Prostate gland (tissue), 2 donors: ENCODE measurements around the gene ANO6. TPM values are rescaled to one million over a fixed set of nuclear protein-coding genes. Genes with fewer than 3 reads are reported as not detected.

Source experiments
- DNase-seq: peaks from one replicate; pipeline ENCODE4 v3.0.0-alpha.2; 2019; ENCODE audit warnings: low spot score
- H3K27ac ChIP-seq, 2 donors: fragments of 200-600 bp; sonication (generic); 2 replicates each; pipeline ENCODE4 v1.5.1; 2017 to 2019
- H3K27me3 ChIP-seq: fragments of 200-600 bp; sonication (generic); replicated peaks from 2 replicates; pipeline ENCODE4 v1.5.1; 2019; ENCODE audit not compliant: insufficient read depth
- H3K36me3 ChIP-seq, 2 donors: fragments of 200-600 bp; sonication (generic); 1 replicate in 1 of 2; 2 replicates in 1 of 2; pipeline versions ENCODE4 v1.5.1 to v1.8.1; 2017 to 2019
- H3K4me1 ChIP-seq: fragments of 200-600 bp; sonication (generic); replicated peaks from 2 replicates; pipeline ENCODE4 v1.5.1; 2019
- H3K4me3 ChIP-seq, 2 donors: fragments of 200-600 bp; sonication (generic); 2 replicates each; pipeline ENCODE4 v1.5.1; 2017 to 2019
- H3K9me3 ChIP-seq: fragments of 200-600 bp; sonication (generic); 2 replicates; pipeline ENCODE4 v1.5.1; 2017
- POLR2A ChIP-seq: fragments of 450-650 bp; IDR thresholded peaks from one replicate; pipeline ENCODE4 v1.6.1; 2016; ENCODE audit warnings: antibody characterized with exemption, mild to moderate bottlenecking
- POLR2AphosphoS5 ChIP-seq: sonication (generic); formaldehyde crosslinking; IDR thresholded peaks from one replicate; pipeline ENCODE4 v1.6.1; 2017; ENCODE audit warnings: antibody characterized with exemption
- WGBS: methylation state at CpG from one replicate; pipeline ENCODE4 v1.1.5; 2018; 5-methylcytosine and 5-hydroxymethylcytosine counted together
- intact Hi-C: fragments of 100-400 bp; cut with DNase I; formaldehyde crosslinking; loops from one replicate; pipeline ENCODE4 v1.14.2; 2022
- small RNA-seq, 2 donors: library from RNA; depleted of rRNA; stranded (forward); fragments of <200 nt; gene quantifications; one replicate each; pipeline ENCODE3, GENCODE V24; 2016
- total RNA-seq, 2 donors: library from RNA; depleted of rRNA; stranded (reverse); fragments of >200 nt; gene quantifications; one replicate each; pipeline ENCODE4 v1.1.0, GENCODE V29; 2016
- TF ChIP-seq, protein P1 (sequence below), 4 experiments: fragments of 200-600 bp in 2 of 4; fragments of 450-650 bp in 2 of 4; sonication (generic) in 2 of 4; IDR thresholded peaks; 1 replicate in 3 of 4; 2 replicates in 1 of 4; pipeline ENCODE4 v1.5.1; 2016 to 2019; ENCODE audit warnings: antibody characterized with exemption in 4 of 4, mild to moderate bottlenecking in 2 of 4, moderate library complexity in 2 of 4

Gene ANO6
- total RNA-seq, 2 donors from 2014 or later = 36.8 to 78.8 TPM

DNA sequence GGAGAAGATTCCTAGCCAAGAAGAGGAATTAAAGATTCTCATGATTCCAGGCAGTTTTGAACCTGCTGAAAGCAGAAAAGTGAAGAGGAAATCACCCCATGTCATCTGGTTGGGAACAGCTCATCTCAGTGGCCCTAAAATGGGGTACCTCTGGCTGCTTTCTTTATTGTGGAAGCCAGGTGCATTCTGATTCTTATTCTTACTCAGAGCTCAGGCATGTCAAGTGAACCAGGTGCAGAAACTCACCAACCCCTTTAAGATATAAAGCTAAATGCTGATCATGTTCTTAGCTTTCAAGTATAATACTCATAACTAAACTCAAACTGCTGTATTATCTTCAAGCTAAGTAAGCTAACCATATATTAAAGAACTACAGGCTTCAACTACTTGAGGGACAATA lies 259.7 kb downstream of the ANO6 start:
- DNase-seq = no peak
- TF ChIP-seq POLR2AphosphoS5 = no peak
- no peak for TF ChIP-seq POLR2A
- TF ChIP-seq, protein P1, sequence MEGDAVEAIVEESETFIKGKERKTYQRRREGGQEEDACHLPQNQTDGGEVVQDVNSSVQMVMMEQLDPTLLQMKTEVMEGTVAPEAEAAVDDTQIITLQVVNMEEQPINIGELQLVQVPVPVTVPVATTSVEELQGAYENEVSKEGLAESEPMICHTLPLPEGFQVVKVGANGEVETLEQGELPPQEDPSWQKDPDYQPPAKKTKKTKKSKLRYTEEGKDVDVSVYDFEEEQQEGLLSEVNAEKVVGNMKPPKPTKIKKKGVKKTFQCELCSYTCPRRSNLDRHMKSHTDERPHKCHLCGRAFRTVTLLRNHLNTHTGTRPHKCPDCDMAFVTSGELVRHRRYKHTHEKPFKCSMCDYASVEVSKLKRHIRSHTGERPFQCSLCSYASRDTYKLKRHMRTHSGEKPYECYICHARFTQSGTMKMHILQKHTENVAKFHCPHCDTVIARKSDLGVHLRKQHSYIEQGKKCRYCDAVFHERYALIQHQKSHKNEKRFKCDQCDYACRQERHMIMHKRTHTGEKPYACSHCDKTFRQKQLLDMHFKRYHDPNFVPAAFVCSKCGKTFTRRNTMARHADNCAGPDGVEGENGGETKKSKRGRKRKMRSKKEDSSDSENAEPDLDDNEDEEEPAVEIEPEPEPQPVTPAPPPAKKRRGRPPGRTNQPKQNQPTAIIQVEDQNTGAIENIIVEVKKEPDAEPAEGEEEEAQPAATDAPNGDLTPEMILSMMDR (IDR thresholded peaks at IDR 0.05) = no peak
- H3K4me3 ChIP-seq = no peak overlapping the region
- no peak overlapping the region for H3K27ac ChIP-seq
- H3K4me1 ChIP-seq = no peaks in the 10 kb centered on the region
- H3K9me3 ChIP-seq = no peaks in the 10 kb centered on the region
- intact Hi-C loops = no loop called here
- H3K36me3 ChIP-seq = no peaks in the 10 kb centered on the region
- H3K27me3 ChIP-seq = no peaks in the 10 kb centered on the region

GRCh38 chr12:45477526-45477925 lies 261.6 kb downstream of the ANO6 start:
- Histone ChIP-seq H3K27me3 (no peaks in the 10 kb centered on the region), H3K4me1 (no peaks in the 10 kb centered on the region), H3K9me3 (no peaks in the 10 kb centered on the region), H3K36me3 (no peaks in the 10 kb centered on the region), H3K4me3 (no peak overlapping the region), H3K27ac (no peak overlapping the region)
- DNase-seq = no peak
- TF ChIP-seq POLR2AphosphoS5 (no peak), POLR2A (no peak)
- TF ChIP-seq, protein P1 (IDR thresholded peaks at IDR 0.05) = no peak
- WGBS = 94% methylated on average over 1 of the region's 1 CpG
- intact Hi-C loops = no loop called here

DNA sequence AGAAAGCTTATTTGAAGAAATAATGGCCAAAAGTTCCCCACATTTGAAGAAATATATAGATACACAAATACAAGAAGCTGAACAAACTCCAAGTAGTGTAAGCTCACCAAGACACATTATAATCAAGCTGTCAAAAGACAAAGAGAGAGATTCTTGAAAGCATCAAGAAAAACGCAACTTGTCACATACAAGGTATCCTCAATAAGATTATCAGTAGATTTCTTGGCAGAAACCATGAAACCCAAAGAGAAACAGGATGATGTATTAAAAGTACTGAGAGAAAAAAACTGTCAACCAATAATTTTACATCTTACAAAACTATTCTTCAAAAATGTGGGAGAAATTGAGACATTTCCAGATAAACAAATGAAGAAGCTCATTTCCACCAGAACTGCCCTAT lies 263.0 kb downstream of the ANO6 start:
- DNase-seq = no peak
- Histone ChIP-seq H3K4me3 (no peak overlapping the region), H3K27ac (no peak overlapping the region), H3K27me3 (no peaks in the 10 kb centered on the region), H3K36me3 (no peaks in the 10 kb centered on the region), H3K9me3 (no peaks in the 10 kb centered on the region), H3K4me1 (no peaks in the 10 kb centered on the region)
- intact Hi-C loops = no loop called here
- TF ChIP-seq POLR2AphosphoS5 = no peak
- no peak for TF ChIP-seq POLR2A
- TF ChIP-seq, protein P1 (IDR thresholded peaks at IDR 0.05) = no peak
- WGBS = 86% methylated on average over 1 of the region's 1 CpG

- no peak overlapping the region for H3K27ac ChIP-seq
- intact Hi-C loops = no loop called here
- 75% methylated on average over 5 of the region's 5 CpGs for WGBS
- DNase-seq = no peak
- no peak for TF ChIP-seq POLR2AphosphoS5
- TF ChIP-seq, protein P1 (IDR thresholded peaks at IDR 0.05) = no peak
- no peak for TF ChIP-seq POLR2A
- no peaks in the 10 kb centered on the region for H3K4me1 ChIP-seq
- no peaks in the 10 kb centered on the region for H3K9me3 ChIP-seq
- H3K36me3 ChIP-seq = no peaks in the 10 kb centered on the region
- no peak overlapping the region for H3K4me3 ChIP-seq
- no peaks in the 10 kb centered on the region for H3K27me3 ChIP-seq
These were observed 265.9 kb downstream of the ANO6 start for GRCh38 chr12:45481746-45482145.

GRCh38 chr12:45483571-45483970 lies 267.7 kb downstream of the ANO6 start:
- no peak for DNase-seq
- intact Hi-C loops = no loop called here
- Histone ChIP-seq H3K27ac (no peak overlapping the region), H3K4me3 (no peak overlapping the region), H3K36me3 (no peaks in the 10 kb centered on the region), H3K9me3 (no peaks in the 10 kb centered on the region), H3K4me1 (no peaks in the 10 kb centered on the region), H3K27me3 (no peaks in the 10 kb centered on the region)
- WGBS = 55% methylated on average over 2 of the region's 2 CpGs
- TF ChIP-seq, protein P1 (IDR thresholded peaks at IDR 0.05) = no peak
- no peak for TF ChIP-seq POLR2A
- no peak for TF ChIP-seq POLR2AphosphoS5

Small RNAs within 50 kb of the gene (small RNA-seq; reads per million reads assigned to genes)
- 0 reads per million in 2 donors for gene AC009248.2

Other genes with a start within 250 kb of the ANO6 start
- gene DBX2, start 165.0 kb upstream of the ANO6 start, total RNA-seq = 1 to 10 TPM in 1 of 2 donors, not detected in 1; 2.7 TPM